Measurements from ENCODE around the gene WBP4.

The WBP4 gene

GRCh38 chr13:41049480-41050440 lies 11.5 kb upstream of the WBP4 start:
- DNase-seq (ENCODE audit: low spot score) = no peak

GRCh38 chr13:41052441-41052840 lies 8.9 kb upstream of the WBP4 start:
- no peak for DNase-seq (ENCODE audit: low spot score)

GRCh38 chr13:41053384-41053826 lies 7.9 kb upstream of the WBP4 start:
- DNase-seq (ENCODE audit: low spot score) = no peak

GRCh38 chr13:41054212-41054877 lies 7.0 kb upstream of the WBP4 start:
- peak; percentile 61 for DNase-seq (ENCODE audit: low spot score)

GRCh38 chr13:41054919-41055619 lies 6.2 kb upstream of the WBP4 start:
- no peak for DNase-seq (ENCODE audit: low spot score)

GRCh38 chr13:41056194-41056593 lies 5.1 kb upstream of the WBP4 start:
- no peak for DNase-seq (ENCODE audit: low spot score)

- no peak for DNase-seq (ENCODE audit: low spot score)
Measured at GRCh38 chr13:41056826-41057711, 4.2 kb upstream of the WBP4 start.

GRCh38 chr13:41058295-41059070 lies 2.8 kb upstream of the WBP4 start:
- DNase-seq (ENCODE audit: low spot score) = peak; percentile 25

- no peak for DNase-seq (ENCODE audit: low spot score)
Measured at GRCh38 chr13:41059456-41060081, 1.7 kb upstream of the WBP4 start.

GRCh38 chr13:41060082-41060723 lies 1.1 kb upstream of the WBP4 start:
- peak; percentile 96 for DNase-seq (ENCODE audit: low spot score)

- peak; percentile 84 for DNase-seq (ENCODE audit: low spot score)
Measured at GRCh38 chr13:41060724-41061074, 610 bp upstream of the WBP4 start.

GRCh38 chr13:41061914-41062837 lies 867 bp downstream of the WBP4 start:
- peak; percentile 69 for DNase-seq (ENCODE audit: low spot score)

- DNase-seq (ENCODE audit: low spot score) = peak; percentile 63
Measured at GRCh38 chr13:41064493-41064892, 3.2 kb downstream of the WBP4 start.

- DNase-seq (ENCODE audit: low spot score) = no peak
Measured at GRCh38 chr13:41065078-41065477, 3.8 kb downstream of the WBP4 start.

GRCh38 chr13:41074523-41074922 lies 13.2 kb downstream of the WBP4 start:
- DNase-seq (ENCODE audit: low spot score) = no peak

- DNase-seq (ENCODE audit: low spot score) = peak; percentile 20
Measured at GRCh38 chr13:41075034-41075433, 13.7 kb downstream of the WBP4 start.

- DNase-seq (ENCODE audit: low spot score) = no peak
Measured at GRCh38 chr13:41075485-41075884, 14.2 kb downstream of the WBP4 start.

GRCh38 chr13:41077475-41077874 lies 16.2 kb downstream of the WBP4 start:
- no peak for DNase-seq (ENCODE audit: low spot score)

GRCh38 chr13:41079725-41080124 lies 18.4 kb downstream of the WBP4 start:
- no peak for DNase-seq (ENCODE audit: low spot score)
